ENCODE data around the gene ASTN2. TPM values are rescaled to one million over a fixed set of nuclear protein-coding genes. Genes with fewer than 3 reads are reported as not detected.
A peak's percentile ranks its signal among the peaks of the same experiment; 100 is the strongest.

Gene ASTN2, protein sequence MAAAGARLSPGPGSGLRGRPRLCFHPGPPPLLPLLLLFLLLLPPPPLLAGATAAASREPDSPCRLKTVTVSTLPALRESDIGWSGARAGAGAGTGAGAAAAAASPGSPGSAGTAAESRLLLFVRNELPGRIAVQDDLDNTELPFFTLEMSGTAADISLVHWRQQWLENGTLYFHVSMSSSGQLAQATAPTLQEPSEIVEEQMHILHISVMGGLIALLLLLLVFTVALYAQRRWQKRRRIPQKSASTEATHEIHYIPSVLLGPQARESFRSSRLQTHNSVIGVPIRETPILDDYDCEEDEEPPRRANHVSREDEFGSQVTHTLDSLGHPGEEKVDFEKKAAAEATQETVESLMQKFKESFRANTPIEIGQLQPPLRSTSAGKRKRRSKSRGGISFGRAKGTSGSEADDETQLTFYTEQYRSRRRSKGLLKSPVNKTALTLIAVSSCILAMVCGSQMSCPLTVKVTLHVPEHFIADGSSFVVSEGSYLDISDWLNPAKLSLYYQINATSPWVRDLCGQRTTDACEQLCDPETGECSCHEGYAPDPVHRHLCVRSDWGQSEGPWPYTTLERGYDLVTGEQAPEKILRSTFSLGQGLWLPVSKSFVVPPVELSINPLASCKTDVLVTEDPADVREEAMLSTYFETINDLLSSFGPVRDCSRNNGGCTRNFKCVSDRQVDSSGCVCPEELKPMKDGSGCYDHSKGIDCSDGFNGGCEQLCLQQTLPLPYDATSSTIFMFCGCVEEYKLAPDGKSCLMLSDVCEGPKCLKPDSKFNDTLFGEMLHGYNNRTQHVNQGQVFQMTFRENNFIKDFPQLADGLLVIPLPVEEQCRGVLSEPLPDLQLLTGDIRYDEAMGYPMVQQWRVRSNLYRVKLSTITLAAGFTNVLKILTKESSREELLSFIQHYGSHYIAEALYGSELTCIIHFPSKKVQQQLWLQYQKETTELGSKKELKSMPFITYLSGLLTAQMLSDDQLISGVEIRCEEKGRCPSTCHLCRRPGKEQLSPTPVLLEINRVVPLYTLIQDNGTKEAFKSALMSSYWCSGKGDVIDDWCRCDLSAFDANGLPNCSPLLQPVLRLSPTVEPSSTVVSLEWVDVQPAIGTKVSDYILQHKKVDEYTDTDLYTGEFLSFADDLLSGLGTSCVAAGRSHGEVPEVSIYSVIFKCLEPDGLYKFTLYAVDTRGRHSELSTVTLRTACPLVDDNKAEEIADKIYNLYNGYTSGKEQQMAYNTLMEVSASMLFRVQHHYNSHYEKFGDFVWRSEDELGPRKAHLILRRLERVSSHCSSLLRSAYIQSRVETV (N-terminal part only)
- total RNA-seq: 1 to 10 TPM; 4.0 to 7.0 (median 4.9) TPM

DNA sequence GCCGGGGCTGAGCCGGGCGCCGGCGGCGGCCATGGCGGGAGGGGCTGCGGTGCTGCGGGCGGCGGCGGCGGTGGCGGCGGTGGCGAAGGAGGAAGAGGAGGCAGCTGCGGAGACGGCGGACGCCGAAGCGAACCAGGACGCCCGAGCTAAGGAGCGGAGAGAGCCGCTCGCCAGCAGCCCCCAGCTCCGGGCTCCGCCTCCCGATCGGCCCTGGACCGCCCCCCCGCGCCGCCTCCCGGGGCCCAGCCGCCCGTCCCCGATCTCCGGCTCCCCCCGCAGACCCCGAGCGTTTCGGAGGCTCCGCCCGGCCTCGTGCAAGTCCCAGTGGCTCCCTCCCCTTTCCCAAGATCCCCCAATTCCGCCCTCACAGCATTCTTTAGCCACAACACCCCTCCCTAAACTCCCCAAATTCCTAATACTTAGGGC lies at the start of gene ASTN2:
Gene ASTN2 (minus strand): TSS at position 152 of the 426 bp plus-strand sequence. CDS start 119 bp downstream, at position 33.
- H3K4me3 ChIP-seq: peak within 1 kb of the TSS; percentile 11 to 55
- no peak for ATAC-seq
- peaks cover 0 to 27% (median 6%) of the 10 kb centered on the region in 3 donors for H3K4me1 ChIP-seq
- H3K27ac ChIP-seq: peak within 1 kb of the TSS in 1 of 4 donors; percentile 8
- no peaks in the 10 kb centered on the region for H3K36me3 ChIP-seq
- H3K27me3 ChIP-seq: peaks cover 90% of the 10 kb centered on the region
- no peaks in the 10 kb centered on the region for H3K9me3 ChIP-seq
- TF ChIP-seq, protein P1, sequence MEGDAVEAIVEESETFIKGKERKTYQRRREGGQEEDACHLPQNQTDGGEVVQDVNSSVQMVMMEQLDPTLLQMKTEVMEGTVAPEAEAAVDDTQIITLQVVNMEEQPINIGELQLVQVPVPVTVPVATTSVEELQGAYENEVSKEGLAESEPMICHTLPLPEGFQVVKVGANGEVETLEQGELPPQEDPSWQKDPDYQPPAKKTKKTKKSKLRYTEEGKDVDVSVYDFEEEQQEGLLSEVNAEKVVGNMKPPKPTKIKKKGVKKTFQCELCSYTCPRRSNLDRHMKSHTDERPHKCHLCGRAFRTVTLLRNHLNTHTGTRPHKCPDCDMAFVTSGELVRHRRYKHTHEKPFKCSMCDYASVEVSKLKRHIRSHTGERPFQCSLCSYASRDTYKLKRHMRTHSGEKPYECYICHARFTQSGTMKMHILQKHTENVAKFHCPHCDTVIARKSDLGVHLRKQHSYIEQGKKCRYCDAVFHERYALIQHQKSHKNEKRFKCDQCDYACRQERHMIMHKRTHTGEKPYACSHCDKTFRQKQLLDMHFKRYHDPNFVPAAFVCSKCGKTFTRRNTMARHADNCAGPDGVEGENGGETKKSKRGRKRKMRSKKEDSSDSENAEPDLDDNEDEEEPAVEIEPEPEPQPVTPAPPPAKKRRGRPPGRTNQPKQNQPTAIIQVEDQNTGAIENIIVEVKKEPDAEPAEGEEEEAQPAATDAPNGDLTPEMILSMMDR (IDR thresholded peaks at IDR 0.05): no peak
- TF ChIP-seq POLR2A (IDR thresholded peaks at IDR 0.05) (no peak), POLR2AphosphoS5 (IDR thresholded peaks at IDR 0.05) (no peak), EP300 (IDR thresholded peaks at IDR 0.05) (no peak)
- no CpG with 5 or more reads among the region's 48 CpGs for WGBS, 2 donors (ENCODE audit: low coverage in 1 of 2)

- H3K4me3 ChIP-seq: no peak overlapping the region
- no peaks in the 10 kb centered on the region for H3K9me3 ChIP-seq
- H3K4me1 ChIP-seq: no peaks in the 10 kb centered on the region
- H3K27me3 ChIP-seq: peaks cover 15% of the 10 kb centered on the region
- no peak for TF ChIP-seq EP300 (IDR thresholded peaks at IDR 0.05)
- TF ChIP-seq, protein P1 (IDR thresholded peaks at IDR 0.05): no peak
- no peak for TF ChIP-seq POLR2AphosphoS5 (IDR thresholded peaks at IDR 0.05)
- TF ChIP-seq POLR2A (IDR thresholded peaks at IDR 0.05): no peak
- ATAC-seq: no peak
- WGBS, 2 donors (ENCODE audit: low coverage in 1 of 2): 64% methylated on average over 2 of the region's 4 CpGs; no CpG with 5 or more reads in 1 of the 2 donors
- no peak overlapping the region for H3K27ac ChIP-seq
- no peaks in the 10 kb centered on the region for H3K36me3 ChIP-seq
Measured at GRCh38 chr9:117462861-117463260, 48.0 kb upstream of the ASTN2 start.

GRCh38 chr9:117461386-117461785 lies 46.5 kb upstream of the ASTN2 start:
- Histone ChIP-seq H3K9me3 (no peaks in the 10 kb centered on the region), H3K27ac (no peak overlapping the region), H3K36me3 (no peaks in the 10 kb centered on the region), H3K4me3 (no peak overlapping the region), H3K27me3 (peaks cover 19% of the 10 kb centered on the region), H3K4me1 (no peaks in the 10 kb centered on the region)
- no peak for TF ChIP-seq POLR2A (IDR thresholded peaks at IDR 0.05)
- TF ChIP-seq, protein P1 (IDR thresholded peaks at IDR 0.05): no peak
- TF ChIP-seq POLR2AphosphoS5 (IDR thresholded peaks at IDR 0.05): no peak
- no peak for TF ChIP-seq EP300 (IDR thresholded peaks at IDR 0.05)
- 66 to 82% methylated on average over 3 of the region's 3 CpGs for WGBS, 2 donors (ENCODE audit: low coverage in 1 of 2)
- ATAC-seq: no peak

DNA sequence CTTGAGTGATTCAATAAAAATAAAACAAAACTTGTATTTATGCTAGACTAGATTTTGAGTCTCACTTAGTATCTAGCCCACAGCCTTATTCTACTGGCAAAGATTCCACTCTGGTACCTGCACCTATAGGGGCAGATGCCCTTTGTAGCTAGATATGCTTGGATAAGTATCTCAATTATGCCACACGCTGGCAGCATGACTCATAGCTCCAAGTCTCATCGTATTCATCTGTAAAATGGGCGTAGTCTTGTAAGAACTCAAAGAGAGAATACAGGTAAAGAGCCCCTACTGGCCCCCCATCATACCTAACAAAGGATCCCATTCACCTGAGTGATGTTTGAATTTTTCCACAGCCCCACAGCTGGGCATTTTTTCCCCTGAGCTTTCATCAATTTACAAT lies 45.9 kb upstream of the ASTN2 start:
- 83 to 88% methylated on average over 3 of the region's 3 CpGs for WGBS, 2 donors (ENCODE audit: low coverage in 1 of 2)

More for the DNA sequence above, 45.9 kb upstream of the ASTN2 start:
- H3K27me3 ChIP-seq: peaks cover 26% of the 10 kb centered on the region
- no peaks in the 10 kb centered on the region for H3K9me3 ChIP-seq
- no peak for ATAC-seq
- H3K36me3 ChIP-seq: no peaks in the 10 kb centered on the region
- TF ChIP-seq POLR2A (IDR thresholded peaks at IDR 0.05): no peak
- TF ChIP-seq POLR2AphosphoS5 (IDR thresholded peaks at IDR 0.05): no peak
- TF ChIP-seq, protein P1 (IDR thresholded peaks at IDR 0.05): no peak
- no peak for TF ChIP-seq EP300 (IDR thresholded peaks at IDR 0.05)
- no peak overlapping the region for H3K4me3 ChIP-seq
- no peak overlapping the region for H3K27ac ChIP-seq
- H3K4me1 ChIP-seq: no peaks in the 10 kb centered on the region
